Naive thymus-derived CD4-positive, alpha-beta T cell (primary cell): Measurements from ENCODE around the gene FAM174C. TPM values are rescaled to one million over a fixed set of nuclear protein-coding genes. Genes with fewer than 3 reads are reported as not detected.

Experiments
- polyA plus RNA-seq, 2 donors: library from polyadenylated mRNA; unstranded; fragments of 300-500 nt; fragmentation: Illumina TruSeq; gene quantifications; one replicate each; pipeline ENCODE4 v1.2.3, GENCODE V29; 2021
- total RNA-seq, 6 experiments: library from RNA in 5 of 6; stranded (reverse) in 5 of 6; gene quantifications; 1 replicate in 5 of 6; 2 replicates in 1 of 6; pipeline ENCODE4 v1.2.3 and lab custom pipeline; 2021 to 2026

FAM174C gene
- total and polyA plus RNA-seq, 7 experiments from 2014 or later: 31.7 to 78.8 (median 50.0) TPM

Other genes with a start within 250 kb of the FAM174C start
- 100 to 1,000 TPM; 234 to 440 (median 240) TPM for gene CNN2, start 248.9 kb upstream of the FAM174C start, total RNA-seq
- 100 to 1,000 TPM; 401 to 704 TPM for gene CNN2, start 248.9 kb upstream of the FAM174C start, polyA plus RNA-seq
- gene ABCA7, start 235.4 kb upstream of the FAM174C start, total RNA-seq: 100 to 1,000 TPM in 4 of 5 experiments, 10 to 100 TPM in 1; 57.8 to 323 (median 155) TPM
- 10 to 100 TPM in 1 of 2 donors, 1 to 10 TPM in 1; 6.6 to 25.5 TPM for gene ABCA7, start 235.4 kb upstream of the FAM174C start, polyA plus RNA-seq
- gene ARHGAP45, start 208.4 kb upstream of the FAM174C start, total RNA-seq: 1,000 to 10,000 TPM in 1 of 5 experiments, 100 to 1,000 TPM in 4; 467 to 1,030 (median 779) TPM
- gene ARHGAP45, start 208.4 kb upstream of the FAM174C start, polyA plus RNA-seq: 100 to 1,000 TPM; 305 to 880 TPM
- 100 to 1,000 TPM in 1 of 5 experiments, 10 to 100 TPM in 4; 75.3 to 157 (median 82.1) TPM for gene POLR2E, start 180.2 kb upstream of the FAM174C start, total RNA-seq
- gene POLR2E, start 180.2 kb upstream of the FAM174C start, polyA plus RNA-seq: 100 to 1,000 TPM; 136 to 179 TPM
- gene GPX4, start 171.5 kb upstream of the FAM174C start, total RNA-seq: 100 to 1,000 TPM; 122 to 235 (median 194) TPM
- gene GPX4, start 171.5 kb upstream of the FAM174C start, polyA plus RNA-seq: 100 to 1,000 TPM; 417 to 522 TPM
- 100 to 1,000 TPM in 3 of 5 experiments, 10 to 100 TPM in 2; 88.6 to 137 (median 104) TPM for gene SBNO2, start 101.3 kb upstream of the FAM174C start, total RNA-seq
- gene SBNO2, start 101.3 kb upstream of the FAM174C start, polyA plus RNA-seq: 1 to 10 TPM; 1.7 to 2.6 TPM
- gene STK11, start 69.8 kb upstream of the FAM174C start, total RNA-seq: 10 to 100 TPM; 67.7 to 91.3 (median 71.6) TPM
- gene STK11, start 69.8 kb upstream of the FAM174C start, polyA plus RNA-seq: 10 to 100 TPM; 13.9 to 28.9 TPM
- gene CBARP, start 37.5 kb upstream of the FAM174C start, total RNA-seq: under 1 TPM in 2 of 5 experiments, not detected in 3; 0.15 to 0.27 TPM
- gene CBARP, start 37.5 kb upstream of the FAM174C start, polyA plus RNA-seq: not detected
- gene ATP5F1D, start 33.8 kb upstream of the FAM174C start, total RNA-seq: 100 to 1,000 TPM in 3 of 5 experiments, 10 to 100 TPM in 2; 90.6 to 178 (median 102) TPM
- gene ATP5F1D, start 33.8 kb upstream of the FAM174C start, polyA plus RNA-seq: 100 to 1,000 TPM; 209 to 302 TPM
- 100 to 1,000 TPM in 2 of 5 experiments, 10 to 100 TPM in 3; 22.6 to 310 (median 78.1) TPM for gene MIDN, start 26.9 kb upstream of the FAM174C start, total RNA-seq
- 1 to 10 TPM; 1.4 to 3.6 TPM for gene MIDN, start 26.9 kb upstream of the FAM174C start, polyA plus RNA-seq
- 100 to 1,000 TPM; 237 to 629 (median 524) TPM for gene CIRBP, start 6.2 kb upstream of the FAM174C start, total RNA-seq
- gene CIRBP, start 6.2 kb upstream of the FAM174C start, polyA plus RNA-seq: 100 to 1,000 TPM; 233 to 247 TPM
- gene EFNA2, start 10.3 kb downstream of the FAM174C start, total RNA-seq: not detected
- gene EFNA2, start 10.3 kb downstream of the FAM174C start, polyA plus RNA-seq: not detected
- gene NDUFS7, start 108.4 kb downstream of the FAM174C start, total RNA-seq: 100 to 1,000 TPM in 1 of 5 experiments, 10 to 100 TPM in 4; 48.4 to 101 (median 68.0) TPM
- 100 to 1,000 TPM; 182 to 232 TPM for gene NDUFS7, start 108.4 kb downstream of the FAM174C start, polyA plus RNA-seq
- 10 to 100 TPM; 10.9 to 24.2 (median 17.5) TPM for gene GAMT, start 126.0 kb downstream of the FAM174C start, total RNA-seq
- gene GAMT, start 126.0 kb downstream of the FAM174C start, polyA plus RNA-seq: 10 to 100 TPM; 29.3 to 32.3 TPM
- gene DAZAP1, start 132.1 kb downstream of the FAM174C start, total RNA-seq: 100 to 1,000 TPM; 129 to 227 (median 144) TPM
- 1 to 10 TPM; 5.0 to 5.7 TPM for gene DAZAP1, start 132.1 kb downstream of the FAM174C start, polyA plus RNA-seq
- gene RPS15, start 162.9 kb downstream of the FAM174C start, total RNA-seq: 1,000 to 10,000 TPM; 1,300 to 2,097 (median 2,012) TPM
- 1,000 to 10,000 TPM; 3,657 to 3,761 TPM for gene RPS15, start 162.9 kb downstream of the FAM174C start, polyA plus RNA-seq
- gene APC2, start 174.6 kb downstream of the FAM174C start, total RNA-seq: under 1 TPM; 0.05 to 0.24 (median 0.10) TPM
- gene APC2, start 174.6 kb downstream of the FAM174C start, polyA plus RNA-seq: under 1 TPM; 0.01 to 0.05 TPM
- 10 to 100 TPM; 24.2 to 64.5 (median 44.6) TPM for gene C19orf25, start 203.7 kb downstream of the FAM174C start, total RNA-seq
- 10 to 100 TPM; 43.6 to 69.8 TPM for gene C19orf25, start 203.7 kb downstream of the FAM174C start, polyA plus RNA-seq
- 10 to 100 TPM in 1 of 5 experiments, 1 to 10 TPM in 3, under 1 TPM in 1; 0.87 to 10.8 (median 7.8) TPM for gene PCSK4, start 214.8 kb downstream of the FAM174C start, total RNA-seq
- under 1 TPM; 0.64 to 0.72 TPM for gene PCSK4, start 214.8 kb downstream of the FAM174C start, polyA plus RNA-seq
- gene REEP6, start 215.7 kb downstream of the FAM174C start, total RNA-seq: 1 to 10 TPM; 1.6 to 5.3 (median 4.4) TPM
- 1 to 10 TPM; 5.6 to 7.2 TPM for gene REEP6, start 215.7 kb downstream of the FAM174C start, polyA plus RNA-seq
- 1 to 10 TPM; 3.6 to 9.9 (median 6.0) TPM for gene ADAMTSL5, start 237.5 kb downstream of the FAM174C start, total RNA-seq
- 1 to 10 TPM; 4.3 to 4.8 TPM for gene ADAMTSL5, start 237.5 kb downstream of the FAM174C start, polyA plus RNA-seq
- not detected for gene PLK5, start 248.5 kb downstream of the FAM174C start, total RNA-seq
- gene PLK5, start 248.5 kb downstream of the FAM174C start, polyA plus RNA-seq: not detected